Measurements from ENCODE around the gene CALML4. TPM values are rescaled to one million over a fixed set of nuclear protein-coding genes. Genes with fewer than 3 reads are reported as not detected.

CALML4 gene
- total RNA-seq (2022): 2.3 and 3.3 TPM in 2 replicates
- percentile 62 among the genes with signal in this experiment for Bru-seq, nascent RNA
- BruChase-seq, experiment 1, labeled RNA remaining after a 6-hour chase: percentile 76 among the genes with signal in this experiment
- percentile 73 among the genes with signal in this experiment for BruChase-seq, experiment 2, labeled RNA remaining after a 2-hour chase
- long read RNA-seq, partial matches to known transcripts: 0 of 4 reads
- long read RNA-seq, other reads (novel, unspliced or antisense): 3 of 4 reads

GRCh38 chr15:68204776-68205557 lies at the start of gene CALML4:
CALML4 (minus strand) TSS chr15:68205332; CDS start chr15:68205247, 85 bp downstream.
- no peaks in the 10 kb centered on the region for H3K27me3 Mint-ChIP-seq (ENCODE audit: insufficient read depth, unreplicated experiment)
- intact Hi-C loops (cut with micrococcal nuclease): no loop called here
- no peak for DNase-seq (ENCODE audit: unreplicated experiment)
- ChIA-PET CTCF (no interaction called here), POLR2A (no interaction called here)
- no peak within 1 kb of the TSS for H3K27ac Mint-ChIP-seq (ENCODE audit: low read depth, unreplicated experiment)
- H3K4me1 Mint-ChIP-seq (ENCODE audit: insufficient read depth, unreplicated experiment): peaks cover 6% of the 10 kb centered on the region
- H3K4me3 Mint-ChIP-seq (ENCODE audit: unreplicated experiment): no peak within 1 kb of the TSS
- TF ChIP-seq CTCF (IDR thresholded peaks at IDR 0.05; ENCODE audit: unreplicated experiment): no peak
- H3K9me3 Mint-ChIP-seq (ENCODE audit: unreplicated experiment): no peaks in the 10 kb centered on the region
- no TSS peak for BruUV-seq (replicated peaks)
- H3K36me3 Mint-ChIP-seq (ENCODE audit: insufficient read depth, unreplicated experiment): peaks cover 10% of the 10 kb centered on the region

- Mint-ChIP-seq H3K9me3 (ENCODE audit: unreplicated experiment) (no peaks in the 10 kb centered on the region), H3K4me3 (ENCODE audit: unreplicated experiment) (no peak overlapping the region), H3K27me3 (ENCODE audit: insufficient read depth, unreplicated experiment) (no peaks in the 10 kb centered on the region), H3K36me3 (ENCODE audit: insufficient read depth, unreplicated experiment) (no peaks in the 10 kb centered on the region), H3K4me1 (ENCODE audit: insufficient read depth, unreplicated experiment) (no peaks in the 10 kb centered on the region), H3K27ac (ENCODE audit: low read depth, unreplicated experiment) (no peak overlapping the region)
- peak; percentile 89 for DNase-seq (ENCODE audit: unreplicated experiment)
- no TSS peak for BruUV-seq (replicated peaks)
- POLR2A ChIA-PET: interaction anchor here (0.6 to 8.5 kb wide), 15 partner anchors 11 to 774 kb away, joined by 3 to 391 read pairs (median 6); partner anchors contain the start of genes CLN6 and FEM1B
- TF ChIP-seq CTCF (IDR thresholded peaks at IDR 0.05; ENCODE audit: unreplicated experiment): peak; percentile 68
- CTCF ChIA-PET: interaction anchor here (0.6 to 7.4 kb wide), 43 partner anchors 9 to 796 kb away, joined by 3 to 97 read pairs (median 4); partner anchors contain the start of gene FEM1B
- intact Hi-C loops (cut with micrococcal nuclease): loop anchor here (1.0 to 5.0 kb wide), 7 partner anchors 24 to 624 kb away; partner anchors contain the start of gene FEM1B
Measured at GRCh38 chr15:68252925-68253534, 47.9 kb upstream of the CALML4 start.

GRCh38 chr15:68249058-68249713 lies 44.1 kb upstream of the CALML4 start:
- DNase-seq (ENCODE audit: unreplicated experiment): no peak
- no TSS peak for BruUV-seq (replicated peaks)
- Mint-ChIP-seq H3K36me3 (ENCODE audit: insufficient read depth, unreplicated experiment) (no peaks in the 10 kb centered on the region), H3K27ac (ENCODE audit: low read depth, unreplicated experiment) (no peak overlapping the region), H3K9me3 (ENCODE audit: unreplicated experiment) (no peaks in the 10 kb centered on the region), H3K4me1 (ENCODE audit: insufficient read depth, unreplicated experiment) (no peaks in the 10 kb centered on the region), H3K27me3 (ENCODE audit: insufficient read depth, unreplicated experiment) (no peaks in the 10 kb centered on the region), H3K4me3 (ENCODE audit: unreplicated experiment) (no peak overlapping the region)
- intact Hi-C loops (cut with micrococcal nuclease): no loop called here
- CTCF ChIA-PET: interaction anchor here (0.6 to 7.4 kb wide), 2 partner anchors 55 to 57 kb away, joined by 3 to 97 read pairs; no protein-coding TSS in a partner anchor
- POLR2A ChIA-PET: interaction anchor here (1.1 to 1.3 kb wide), 2 partner anchors 45 to 58 kb away, joined by 3 to 4 read pairs; no protein-coding TSS in a partner anchor
- no peak for TF ChIP-seq CTCF (IDR thresholded peaks at IDR 0.05; ENCODE audit: unreplicated experiment)

Measured in MCF 10A (cell line).